Muscle of back (tissue), 13 donors: ENCODE results near the gene RTKN2. TPM values are rescaled to one million over a fixed set of nuclear protein-coding genes. Genes with fewer than 3 reads are reported as not detected.
"Not testable (repeated sequence)": the region's sequence is repeated elsewhere in the genome, so short reads cannot be mapped to it uniquely, and the experiment has no call there.

Experiments used
- DNase-seq, 3 donors: peaks; one replicate each; pipeline versions ENCODE4 v3.0.0 to v3.0.0-alpha.2; 2013
- long read RNA-seq, 9 donors: transcript quantifications; one replicate each; lab custom pipeline, GENCODE V29; 2026
- polyA plus RNA-seq, 10 donors: library from polyadenylated mRNA; unstranded; fragments of 120-200 nt; gene quantifications; one replicate each; pipeline ENCODE4 v1.2.1, GENCODE V29; 2013; ENCODE audit not compliant: insufficient read length in 10 of 10

The RTKN2 gene
- 1 to 10 TPM; 2.9 to 5.9 (median 4.6) TPM for polyA plus RNA-seq
- long read RNA-seq, donor 1, result 0 reads
- long read RNA-seq, donor 2, full-length matches to known transcripts, result 4 of 4 reads
- long read RNA-seq, donor 2, partial matches to known transcripts, result 0 of 4 reads
- long read RNA-seq, donor 2, other reads (novel, unspliced or antisense), result 0 of 4 reads
- long read RNA-seq, donor 3, result 0 reads
- long read RNA-seq, donor 4, partial matches to known transcripts, result 0 of 1 reads
- long read RNA-seq, donor 4, other reads (novel, unspliced or antisense), result 0 of 1 reads
- long read RNA-seq, donor 5, partial matches to known transcripts, result 0 of 2 reads
- long read RNA-seq, donor 5, other reads (novel, unspliced or antisense), result 0 of 2 reads
- long read RNA-seq, donor 6, full-length matches to known transcripts, result 2 of 2 reads
- long read RNA-seq, donor 6, partial matches to known transcripts, result 0 of 2 reads
- long read RNA-seq, donor 6, other reads (novel, unspliced or antisense), result 0 of 2 reads
- long read RNA-seq, donor 7, partial matches to known transcripts, result 0 of 2 reads
- long read RNA-seq, donor 7, other reads (novel, unspliced or antisense), result 0 of 2 reads
- long read RNA-seq, donor 8, partial matches to known transcripts, result 0 of 2 reads
- long read RNA-seq, donor 8, other reads (novel, unspliced or antisense), result 0 of 2 reads
- long read RNA-seq, donor 9, result 0 reads

DNA sequence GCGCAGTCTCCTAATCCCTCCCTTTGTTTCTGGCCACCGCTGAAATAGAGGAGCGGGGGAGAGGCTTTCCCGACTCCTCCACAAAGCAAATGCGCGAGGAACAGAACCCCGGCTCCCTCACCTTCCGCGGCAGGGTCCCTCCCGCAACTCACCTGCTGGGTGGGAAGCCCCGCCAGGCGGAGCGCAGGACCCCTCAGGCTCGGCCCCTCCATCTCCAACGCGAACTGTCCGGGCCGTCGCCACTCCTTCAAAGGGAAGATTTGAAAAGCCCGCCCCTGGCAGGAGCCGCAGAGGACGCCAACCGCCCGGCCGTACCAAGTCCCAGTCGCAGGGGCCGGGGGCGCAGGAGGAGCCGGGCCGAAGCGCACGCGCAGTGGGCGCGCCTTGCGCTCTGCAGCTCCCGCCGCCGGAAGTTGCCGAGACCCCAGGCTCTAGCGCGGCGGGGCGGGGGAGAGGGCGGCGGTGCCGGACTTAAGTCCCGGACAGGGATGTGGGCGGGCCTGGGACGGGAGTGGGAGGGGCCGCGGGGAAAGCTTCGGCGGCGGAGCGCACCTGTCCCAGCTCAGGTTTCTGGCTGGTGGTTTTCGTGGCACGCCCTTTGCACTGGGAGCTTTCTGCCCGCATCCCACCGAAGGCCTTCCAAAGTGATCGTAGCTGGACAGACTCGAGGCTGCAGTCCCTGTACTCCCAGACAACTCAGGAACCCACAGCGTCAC lies at the start of gene RTKN2:
TSS of gene RTKN2 (minus strand) at position 446 of the 716 bp plus-strand sequence. CDS start at position 212, 234 bp downstream.
- peak; percentile 78 to 96 (median 90) for DNase-seq

GRCh38 chr10:62317257-62317656 lies 48.6 kb upstream of the RTKN2 start:
- DNase-seq, result no peak

DNA sequence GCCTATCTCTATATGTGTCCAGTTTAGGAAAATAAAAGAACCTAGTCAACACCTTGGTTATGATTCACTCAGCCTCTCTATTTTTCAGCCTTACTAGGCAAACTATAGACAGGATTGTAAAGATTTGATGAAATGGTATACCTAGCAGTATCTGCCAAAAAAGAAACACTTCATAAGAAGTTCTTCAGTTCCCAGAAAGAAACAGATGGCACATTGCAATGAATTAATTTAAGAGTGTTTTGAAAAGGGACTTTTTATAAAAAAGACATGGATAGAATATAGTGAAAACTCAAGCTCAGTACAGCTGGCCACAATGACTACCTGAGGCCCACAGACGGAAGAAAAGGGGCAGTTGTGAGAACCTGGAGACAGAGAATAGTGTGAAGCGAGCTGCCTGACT lies 40.6 kb upstream of the RTKN2 start:
- DNase-seq, result no peak

- no peak for DNase-seq
Observed at GRCh38 chr10:62308101-62308500, 39.5 kb upstream of the RTKN2 start.

- no peak for DNase-seq
Observed at GRCh38 chr10:62307635-62308034, 39.0 kb upstream of the RTKN2 start.

GRCh38 chr10:62306663-62307062 lies 38.0 kb upstream of the RTKN2 start:
- no peak for DNase-seq

DNA sequence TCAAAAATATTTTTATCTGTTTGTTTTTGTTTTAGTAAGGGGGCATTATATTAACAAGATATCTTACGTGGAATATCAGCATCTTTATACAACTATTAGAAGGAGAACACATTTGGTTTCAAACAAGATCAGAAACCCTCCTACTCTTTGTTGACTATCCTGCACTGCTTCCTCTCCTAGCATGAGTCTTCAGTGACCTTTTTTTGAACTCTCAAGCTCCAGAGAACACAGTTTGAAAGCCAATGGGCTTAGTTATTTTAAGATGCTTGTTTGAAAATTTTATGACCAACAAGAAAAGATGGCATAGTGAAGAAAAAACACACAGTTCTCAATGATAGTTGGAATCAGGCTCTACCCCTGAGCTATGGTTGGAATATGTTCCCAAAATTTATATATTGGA lies 37.2 kb upstream of the RTKN2 start:
- DNase-seq, result no peak

- no peak for DNase-seq
Observed at GRCh38 chr10:62303922-62304321, 35.3 kb upstream of the RTKN2 start.

GRCh38 chr10:62302760-62303159 lies 34.1 kb upstream of the RTKN2 start:
- no peak for DNase-seq

- no peak for DNase-seq
Observed at GRCh38 chr10:62297857-62298256, 29.2 kb upstream of the RTKN2 start.

DNA sequence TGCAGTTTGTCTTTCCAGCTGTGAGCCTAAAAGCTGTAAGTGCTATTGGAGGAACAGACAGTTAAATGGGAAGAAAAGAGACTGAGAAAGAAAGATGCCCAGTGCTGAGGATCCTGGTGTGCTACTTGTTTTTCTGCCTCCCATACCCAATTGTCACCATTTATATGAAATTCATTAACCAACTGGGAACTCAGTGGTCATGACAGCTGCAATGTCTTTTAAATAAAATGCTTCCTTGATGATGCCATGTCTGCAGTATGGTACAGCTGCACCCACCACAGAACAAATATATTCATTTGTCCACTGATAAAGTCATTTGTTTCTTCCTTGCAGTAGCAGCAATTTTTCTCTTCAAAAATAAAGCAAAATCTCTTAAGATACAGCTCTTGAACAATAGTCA lies 15.6 kb upstream of the RTKN2 start:
- DNase-seq, result peak in 1 of 3 donors; percentile 11

DNA sequence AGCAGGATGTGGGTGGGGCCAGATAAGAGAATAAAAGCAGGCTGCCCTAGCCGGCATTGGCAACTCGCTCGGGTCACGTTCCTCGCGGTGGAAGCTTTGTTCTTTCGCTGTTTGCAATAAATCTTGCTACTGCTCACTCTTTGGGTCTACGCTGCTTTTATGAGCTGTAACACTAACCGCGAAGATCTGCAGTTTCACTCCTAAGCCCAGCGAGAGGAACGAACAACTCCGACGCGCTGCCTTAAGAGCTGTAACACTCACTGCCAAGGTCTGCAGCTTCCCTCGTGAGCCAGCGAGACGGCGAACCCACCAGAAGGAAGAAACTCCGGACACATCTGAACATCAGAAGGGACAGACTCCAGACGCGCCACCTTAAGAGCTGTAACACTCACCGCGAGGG lies 12.7 kb upstream of the RTKN2 start:
- DNase-seq, result not testable (repeated sequence)

DNA sequence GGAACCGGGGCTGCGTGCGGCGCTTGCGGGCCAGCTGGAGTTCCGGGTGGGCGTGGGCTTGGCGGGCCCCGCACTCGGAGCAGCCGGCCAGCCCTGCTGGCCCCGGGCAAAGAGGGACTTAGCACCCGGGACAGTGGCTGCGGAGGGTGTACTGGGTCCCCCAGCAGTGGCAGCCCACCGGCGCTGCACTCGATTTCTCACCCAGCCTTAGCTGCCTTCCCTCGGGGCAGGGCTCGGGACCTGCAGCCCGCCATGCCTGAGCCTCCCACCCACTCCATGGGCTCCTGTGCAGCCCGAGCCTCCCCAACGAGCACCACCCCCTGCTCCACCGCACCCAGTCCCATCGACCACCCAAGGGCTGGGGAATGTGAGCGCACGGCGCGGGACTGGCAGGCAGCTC lies 11.7 kb upstream of the RTKN2 start:
- DNase-seq, result not testable (repeated sequence)

GRCh38 chr10:62278441-62278910 lies 9.8 kb upstream of the RTKN2 start:
- no peak for DNase-seq

DNA sequence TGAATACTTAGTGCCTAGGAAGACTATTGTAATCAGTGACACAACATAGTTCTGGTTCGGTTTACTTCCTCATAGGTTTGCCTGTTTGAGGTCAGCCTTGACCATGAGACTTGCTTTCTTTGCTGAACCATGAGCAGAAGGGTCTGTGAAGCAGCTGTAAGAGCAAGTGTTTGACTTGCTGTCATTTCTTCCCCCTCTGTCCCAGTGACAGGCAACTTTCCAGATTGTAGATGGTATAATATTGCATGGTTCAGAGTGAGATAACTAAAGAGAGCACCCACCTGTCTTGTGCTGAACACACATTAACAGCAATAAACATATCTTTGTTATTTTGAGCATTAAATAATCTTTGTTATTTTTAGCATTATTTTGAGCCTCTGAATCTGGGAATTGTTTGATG lies 9.3 kb upstream of the RTKN2 start:
- peak in 1 of 3 donors; percentile 11 for DNase-seq

DNA sequence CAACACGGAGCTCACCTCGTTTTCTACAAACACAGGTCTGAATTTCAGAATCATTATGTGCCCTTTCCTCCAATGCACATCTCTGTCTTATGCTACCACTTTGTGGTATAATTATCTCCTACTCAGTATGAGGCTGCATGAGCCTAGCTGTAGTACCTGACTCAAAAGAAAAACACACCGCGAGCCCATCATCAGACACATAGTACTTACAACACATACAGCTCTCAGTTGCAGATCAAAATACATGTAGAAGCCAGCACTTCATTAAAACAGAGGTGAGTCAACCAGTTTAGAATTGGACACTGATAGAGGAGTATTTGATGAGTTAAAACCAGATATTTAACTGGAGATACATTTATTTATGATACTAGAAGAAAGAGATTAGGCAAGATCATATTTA lies 1.4 kb upstream of the RTKN2 start:
- DNase-seq, result no peak

DNA sequence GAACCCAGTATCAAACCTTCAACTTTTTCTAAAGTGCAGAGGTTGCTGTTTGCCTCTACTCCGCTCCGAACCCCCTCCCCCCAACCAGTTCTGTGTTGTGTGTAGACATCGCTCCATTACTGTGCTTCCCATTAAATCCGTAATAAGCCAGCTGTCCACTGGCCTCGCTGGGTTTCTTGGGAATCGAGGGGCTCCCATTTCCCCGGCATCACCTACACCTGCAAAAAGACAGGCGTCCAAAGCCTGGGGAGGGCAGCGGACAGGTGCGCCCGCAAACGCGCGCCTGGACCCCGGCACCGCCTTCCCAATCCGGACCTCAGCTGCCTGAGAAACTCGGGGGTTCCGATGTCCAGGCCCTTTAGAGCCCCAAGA lies 631 bp downstream of the RTKN2 start:
- DNase-seq, result peak in 1 of 3 donors; percentile 44

GRCh38 chr10:62266611-62267010 lies 2.0 kb downstream of the RTKN2 start:
- no peak for DNase-seq

GRCh38 chr10:62266147-62266546 lies 2.5 kb downstream of the RTKN2 start:
- DNase-seq, result no peak

DNA sequence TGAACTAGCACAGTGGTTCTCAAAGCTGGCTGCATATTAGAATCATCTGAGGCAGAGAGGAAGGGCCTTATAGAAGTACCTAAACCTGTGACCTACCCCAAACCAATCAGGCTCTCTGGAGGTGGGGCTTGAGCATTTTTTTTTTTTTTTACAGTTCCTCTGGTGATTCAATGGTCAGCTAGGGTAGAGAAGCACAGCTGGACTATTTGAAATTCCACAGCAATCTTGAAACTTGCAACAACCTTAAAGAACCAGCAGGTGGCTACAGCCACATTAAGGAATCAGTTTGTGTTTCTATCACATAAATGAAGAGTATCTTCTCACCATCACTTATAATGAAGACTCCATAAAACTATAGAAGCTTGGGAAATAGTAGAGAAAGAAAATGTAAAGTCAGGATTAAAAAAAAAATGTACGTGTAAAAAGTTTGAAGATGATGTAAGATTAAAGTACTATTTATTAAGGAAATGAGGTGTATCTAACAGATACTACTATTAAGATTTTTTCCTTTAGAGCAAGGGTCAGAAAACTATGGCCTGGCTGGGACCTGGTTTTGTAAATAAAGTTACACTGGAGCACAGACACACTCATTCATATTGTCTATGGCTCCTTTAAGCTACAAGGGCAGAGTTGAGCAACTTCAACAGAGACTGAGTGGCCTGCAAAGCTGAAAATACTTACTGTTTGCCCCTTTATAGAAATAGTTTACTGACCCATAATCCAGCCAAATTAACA lies 3.8 kb downstream of the RTKN2 start:
- DNase-seq, result peak in 2 of 3 donors; percentile 52 to 64

DNA sequence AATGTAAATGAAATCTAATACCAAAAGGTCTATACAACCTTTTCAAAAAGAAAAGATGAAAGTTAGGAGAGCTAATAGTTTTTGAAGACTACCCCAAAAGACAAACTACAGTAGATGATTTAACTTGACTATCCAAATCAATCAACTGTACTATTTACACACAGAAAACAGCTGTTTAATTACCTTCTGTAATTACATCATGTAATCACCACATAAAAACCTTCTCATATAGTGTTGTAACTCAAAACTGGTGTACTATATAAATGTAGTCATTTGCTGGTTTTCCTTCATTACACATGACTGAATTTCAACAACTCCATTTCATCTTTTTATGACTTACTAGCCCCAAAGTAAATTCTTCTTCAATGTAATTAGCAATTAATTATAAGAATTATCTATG lies 4.5 kb downstream of the RTKN2 start:
- DNase-seq, result no peak

- no peak for DNase-seq
Observed at GRCh38 chr10:62261666-62262065, 7.0 kb downstream of the RTKN2 start.
